ENCODE measurements around the gene ITK.
"Not testable (repeated sequence)": the region's sequence is repeated elsewhere in the genome, so short reads cannot be mapped to it uniquely, and the experiment has no call there.

Gene ITK

DNA sequence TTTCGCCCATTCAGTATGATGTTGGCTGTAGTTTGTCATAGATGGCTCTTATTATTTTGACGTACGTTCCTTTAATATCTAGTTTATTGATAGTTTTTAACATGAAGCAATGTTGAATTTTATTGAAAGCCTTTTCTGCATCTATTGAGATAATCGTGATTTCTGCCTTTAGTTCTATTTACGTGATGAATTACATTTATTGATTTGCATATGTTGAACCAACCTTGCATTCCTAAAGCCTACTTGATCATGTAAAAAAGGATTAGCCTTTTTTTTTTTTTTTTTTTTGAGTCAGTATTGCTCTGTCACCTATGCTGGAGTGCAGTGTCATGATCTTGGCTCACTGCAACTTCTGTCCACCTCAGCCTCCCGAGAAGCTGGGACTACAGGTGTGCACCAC lies 25.1 kb downstream of the ITK start:
- in situ Hi-C loops (cut with MboI; ENCODE audit: low sequenced_read_pairs) = no loop called here

DNA sequence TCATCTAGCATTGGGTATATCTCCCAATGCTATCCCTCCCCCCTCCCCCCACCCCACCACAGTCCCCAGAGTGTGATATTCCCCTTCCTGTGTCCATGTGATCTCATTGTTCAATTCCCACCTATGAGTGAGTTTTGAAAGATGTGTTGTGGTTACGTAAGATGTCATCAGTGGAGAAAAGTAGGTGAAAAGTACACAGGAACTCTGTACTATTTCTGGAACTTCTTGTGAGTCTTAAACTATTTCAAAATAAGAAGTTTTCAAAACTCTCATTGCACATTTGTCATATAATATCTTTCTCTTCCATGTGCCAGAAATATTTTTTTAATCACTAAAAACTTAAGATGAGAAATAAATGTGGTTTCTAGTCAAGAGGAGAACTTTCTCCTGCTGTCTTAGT lies 30.0 kb downstream of the ITK start:
- in situ Hi-C loops (cut with MboI; ENCODE audit: low sequenced_read_pairs) = not testable (repeated sequence)

DNA sequence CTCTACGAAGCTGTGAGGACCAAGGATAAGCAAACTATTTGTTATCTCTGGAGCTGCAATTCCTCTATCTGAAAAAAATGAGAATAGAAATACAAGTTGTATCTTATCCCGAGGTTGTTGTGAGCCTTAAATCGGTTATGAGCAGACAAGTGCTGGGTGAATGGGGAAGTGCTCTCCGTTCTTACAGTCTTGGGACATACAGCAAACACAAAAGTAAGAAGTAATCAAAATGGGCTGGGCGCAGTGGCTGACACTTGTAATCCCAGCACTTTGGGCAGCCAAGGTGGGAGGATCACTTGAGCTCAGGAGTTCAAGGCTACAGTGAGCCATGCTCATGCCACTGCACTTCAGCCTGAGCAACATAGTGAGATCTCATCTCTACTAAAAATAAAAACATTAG lies 31.7 kb downstream of the ITK start:
- in situ Hi-C loops (cut with MboI; ENCODE audit: low sequenced_read_pairs) = no loop called here

- in situ Hi-C loops (cut with MboI; ENCODE audit: low sequenced_read_pairs) = no loop called here
These were observed 33.0 kb downstream of the ITK start for GRCh38 chr5:157213527-157214243.

DNA sequence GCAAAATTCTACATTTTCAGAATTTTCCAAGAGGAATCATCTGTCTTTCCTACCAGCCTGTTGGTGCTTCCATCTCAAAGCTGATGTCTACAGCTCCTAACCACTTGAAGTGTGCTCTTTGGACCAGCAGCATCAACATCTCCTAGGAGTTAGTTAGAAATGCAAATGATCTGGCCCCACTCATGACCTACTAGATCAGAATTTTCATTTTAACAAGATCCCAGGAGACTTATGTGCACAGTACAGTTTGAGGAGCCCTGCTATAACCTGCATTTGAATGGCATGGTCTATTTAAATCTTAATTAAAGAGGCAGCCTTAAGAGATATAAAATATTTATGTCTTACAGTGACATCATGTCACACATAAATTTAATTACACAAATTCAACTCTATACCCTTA lies 33.8 kb downstream of the ITK start:
- in situ Hi-C loops (cut with MboI; ENCODE audit: low sequenced_read_pairs) = no loop called here

- in situ Hi-C loops (cut with MboI; ENCODE audit: low sequenced_read_pairs) = no loop called here
These were observed 34.3 kb downstream of the ITK start for GRCh38 chr5:157214861-157215513.

GRCh38 chr5:157215514-157216167 lies 35.0 kb downstream of the ITK start:
- in situ Hi-C loops (cut with MboI; ENCODE audit: low sequenced_read_pairs) = no loop called here

DNA sequence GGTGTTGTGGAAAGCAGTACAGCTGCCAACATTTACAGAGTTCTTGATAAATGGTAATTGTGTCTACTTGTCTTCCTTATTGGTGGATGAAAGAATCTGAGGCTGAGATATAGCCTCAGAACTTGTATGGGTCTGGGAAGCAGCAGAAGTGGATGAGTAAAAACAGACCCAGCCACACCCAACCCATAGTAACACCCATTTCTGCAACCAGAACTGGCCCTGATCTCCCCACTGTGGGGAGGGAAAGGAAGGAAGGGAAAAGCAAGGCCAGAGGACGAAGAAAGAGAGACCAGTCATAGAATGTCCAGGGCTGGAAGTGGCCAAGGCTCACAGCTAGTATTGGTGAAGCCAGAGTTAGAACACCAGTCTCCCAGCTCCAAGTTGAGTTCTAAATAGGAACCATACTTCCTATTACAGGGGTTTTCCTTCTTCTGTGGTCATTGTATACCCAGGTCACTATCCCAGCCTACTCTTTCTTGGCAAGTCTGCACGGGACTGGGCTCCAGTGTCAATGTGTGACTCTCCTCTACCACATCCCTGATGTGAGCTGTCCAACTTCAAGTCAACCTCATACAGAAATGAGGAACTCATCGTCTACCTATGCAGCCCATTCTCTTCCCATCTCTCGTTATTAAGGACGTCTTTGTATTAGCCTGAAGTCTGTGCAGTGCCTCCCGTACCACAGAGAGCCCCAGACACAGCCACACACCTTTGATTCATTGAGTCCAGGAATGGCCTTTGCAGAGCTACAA lies 35.9 kb downstream of the ITK start:
- in situ Hi-C loops (cut with MboI; ENCODE audit: low sequenced_read_pairs) = no loop called here

DNA sequence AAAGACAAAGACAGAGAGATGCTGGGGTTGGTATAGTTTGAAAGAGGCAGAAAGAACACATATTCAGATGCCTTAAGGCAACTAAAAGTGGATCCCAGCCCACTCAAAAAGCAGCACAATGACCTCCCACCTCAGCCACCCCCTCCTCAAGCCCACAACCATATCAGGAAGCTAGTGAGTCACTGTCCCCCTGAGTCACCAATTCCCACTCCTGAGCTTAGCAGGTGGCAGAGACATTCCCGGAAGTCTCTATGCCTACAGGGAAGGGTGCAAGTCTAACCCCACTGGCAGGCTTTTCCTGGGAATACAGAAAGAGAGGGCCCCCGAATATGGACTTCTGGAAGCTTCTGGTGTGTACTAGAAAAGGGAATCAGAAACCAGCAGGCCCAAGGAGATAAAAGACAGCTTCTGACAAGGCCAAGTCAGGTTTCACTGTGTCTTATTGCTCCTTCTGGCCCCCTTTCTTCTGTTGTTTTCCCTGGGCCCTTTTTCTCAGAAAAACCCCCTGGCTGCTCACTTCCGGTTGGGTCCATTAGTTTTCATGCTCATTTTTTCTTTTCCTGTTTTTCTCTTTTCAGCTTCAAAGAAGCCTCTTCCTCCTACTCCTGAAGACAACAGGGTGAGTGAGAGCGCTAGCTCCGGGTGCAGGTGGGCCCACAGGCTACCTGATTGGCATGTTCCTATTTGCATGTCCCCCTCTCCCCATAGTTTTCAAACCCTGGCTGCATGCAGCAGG lies 36.8 kb downstream of the ITK start:
- in situ Hi-C loops (cut with MboI; ENCODE audit: low sequenced_read_pairs) = no loop called here

- in situ Hi-C loops (cut with MboI; ENCODE audit: low sequenced_read_pairs) = no loop called here
These were observed 39.0 kb downstream of the ITK start for GRCh38 chr5:157219491-157220271.

DNA sequence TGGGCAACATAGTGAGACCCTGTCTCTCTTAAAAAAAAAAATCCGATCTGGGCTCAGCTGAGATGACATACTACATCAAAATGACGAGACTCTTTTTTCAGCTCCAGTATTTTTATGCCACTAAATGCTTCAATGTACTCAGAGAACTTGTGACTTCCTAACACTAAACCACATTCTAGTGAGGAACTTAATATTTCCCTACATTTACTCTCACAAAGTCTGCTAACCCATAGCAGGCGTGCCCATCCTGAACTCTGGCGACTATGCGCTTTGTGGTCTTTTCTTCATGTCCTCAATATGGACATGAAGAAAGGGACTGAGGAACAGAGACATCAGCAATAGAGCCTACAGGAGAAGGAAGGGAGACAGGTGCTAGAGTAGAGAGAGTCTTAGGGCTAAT lies 41.3 kb downstream of the ITK start:
- in situ Hi-C loops (cut with MboI; ENCODE audit: low sequenced_read_pairs) = no loop called here

GRCh38 chr5:157222506-157223230 lies 42.0 kb downstream of the ITK start:
- in situ Hi-C loops (cut with MboI; ENCODE audit: low sequenced_read_pairs) = no loop called here

DNA sequence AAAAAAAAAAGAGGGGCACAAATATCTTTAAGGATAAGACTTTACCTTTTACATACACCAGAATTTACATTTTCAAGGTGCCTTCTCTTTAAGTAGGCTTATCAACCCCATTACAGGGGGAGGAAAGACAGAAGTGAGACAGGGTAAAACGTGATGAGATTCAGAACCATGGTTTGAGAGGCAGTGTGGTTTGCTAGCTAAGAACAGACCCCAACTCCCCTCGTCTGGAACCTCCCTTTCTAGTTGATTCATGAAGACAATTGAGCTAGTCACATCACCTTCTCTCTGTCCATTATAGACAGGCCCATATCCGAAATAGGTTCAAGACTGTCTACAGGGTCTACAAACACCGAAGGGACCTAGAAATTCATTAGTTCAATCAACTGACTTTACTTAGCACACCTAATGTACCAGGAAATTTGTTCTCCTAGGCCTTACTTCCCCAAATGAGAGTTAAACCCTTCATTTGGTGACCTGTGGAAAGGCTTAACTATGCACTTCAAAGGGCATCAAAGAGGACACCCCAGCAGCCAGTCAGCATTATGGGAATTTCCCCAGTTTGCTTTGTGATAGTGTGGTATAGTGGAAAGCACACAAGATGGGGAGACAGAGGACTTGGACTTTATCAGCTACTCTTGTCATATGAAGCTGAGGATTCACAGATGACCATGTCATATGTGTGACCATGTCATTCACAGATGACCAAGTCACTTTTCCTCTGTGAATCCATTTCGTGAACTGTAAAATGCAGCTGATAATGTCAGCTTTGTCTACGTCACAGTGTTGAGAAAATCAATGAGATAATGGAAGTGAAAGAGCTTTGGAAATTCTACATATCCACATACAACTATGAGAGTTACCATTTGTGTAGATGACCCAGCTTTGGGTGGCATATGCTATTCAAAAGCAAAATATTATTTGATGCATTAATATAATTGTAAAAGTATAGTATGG lies 45.1 kb downstream of the ITK start:
- in situ Hi-C loops (cut with MboI; ENCODE audit: low sequenced_read_pairs) = no loop called here

GRCh38 chr5:157230610-157231009 lies 50.0 kb downstream of the ITK start:
- in situ Hi-C loops (cut with MboI; ENCODE audit: low sequenced_read_pairs) = no loop called here

DNA sequence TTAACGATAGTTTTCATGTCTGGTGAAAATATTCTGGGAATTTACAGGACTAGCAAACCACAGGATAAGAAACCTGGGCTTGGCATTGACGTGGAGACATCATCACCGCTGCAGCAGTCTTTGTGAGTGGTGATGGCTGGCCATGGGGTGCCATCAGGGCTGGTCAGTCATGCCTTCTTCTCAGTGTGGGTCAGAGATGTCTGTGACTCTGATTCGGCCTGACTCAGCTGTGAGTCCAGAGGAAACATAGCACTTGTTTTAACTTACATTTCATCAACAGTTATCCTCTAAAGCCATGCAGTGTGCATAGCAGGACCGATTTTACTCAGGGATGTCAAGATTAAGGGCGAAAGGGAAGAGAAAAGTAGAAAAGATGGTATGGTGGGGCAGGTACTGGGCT lies 52.1 kb downstream of the ITK start:
- in situ Hi-C loops (cut with MboI; ENCODE audit: low sequenced_read_pairs) = no loop called here

GRCh38 chr5:157233515-157233914 lies 52.9 kb downstream of the ITK start:
- in situ Hi-C loops (cut with MboI; ENCODE audit: low sequenced_read_pairs) = no loop called here

DNA sequence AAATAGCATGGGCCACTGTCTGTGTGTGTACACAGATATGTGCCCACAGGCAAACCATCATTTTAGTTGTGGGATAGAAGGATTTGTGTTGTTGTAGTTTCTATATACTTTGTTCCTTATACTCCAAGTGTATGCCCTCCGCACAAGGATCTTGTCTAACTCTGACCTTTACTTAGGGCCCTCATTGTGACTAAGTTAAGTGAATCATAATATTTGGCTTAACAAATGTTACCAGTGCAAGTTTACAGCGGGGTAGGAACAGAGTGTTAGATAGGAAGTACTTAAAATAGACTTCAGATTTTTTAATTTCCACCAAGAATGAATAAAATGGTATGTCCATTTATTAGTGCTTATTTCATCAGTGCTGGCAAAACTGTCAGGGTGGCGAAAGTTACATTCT lies 55.8 kb downstream of the ITK start:
- in situ Hi-C loops (cut with MboI; ENCODE audit: low sequenced_read_pairs) = no loop called here

GRCh38 chr5:157241483-157241882 lies 60.8 kb downstream of the ITK start:
- in situ Hi-C loops (cut with MboI; ENCODE audit: low sequenced_read_pairs) = no loop called here
